ENCODE data around the gene SHISA6. TPM values are rescaled to one million over a fixed set of nuclear protein-coding genes. Genes with fewer than 3 reads are reported as not detected.

SHISA6 gene
- polyA plus RNA-seq, 1 experiment: not detected

DNA sequence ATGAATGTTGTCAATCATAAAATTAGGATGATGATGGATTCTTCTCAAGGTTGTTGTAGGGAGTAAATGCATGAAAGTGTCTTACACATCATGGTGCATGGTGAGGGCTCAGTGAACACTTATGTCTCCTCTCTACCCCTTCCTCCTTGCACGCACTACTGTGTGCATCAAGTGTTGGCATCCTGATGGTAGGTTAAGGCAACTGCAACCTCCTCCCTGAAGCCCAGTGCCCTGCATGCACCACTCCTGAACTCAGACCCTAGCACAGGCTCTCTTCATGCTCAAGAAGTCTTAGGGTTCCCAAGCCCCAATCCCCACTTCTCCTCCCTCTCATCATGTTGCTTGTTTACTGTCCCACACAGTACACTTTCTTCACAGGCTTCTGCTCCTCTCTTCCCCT, 251.5 kb downstream of the SHISA6 start:
- Histone ChIP-seq H3K27me3 (ENCODE audit: control insufficient read depth, insufficient read depth, low read length) (no peaks in the 10 kb centered on the region), H3K36me3 (ENCODE audit: control insufficient read depth, insufficient read depth, low read length) (no peaks in the 10 kb centered on the region), H3K4me3 (ENCODE audit: low read depth, low read length) (no peak overlapping the region)
- ChIA-PET CTCF (no interaction called here), POLR2A (no interaction called here)
- no peak for TF ChIP-seq CTCF (IDR thresholded peaks at IDR 0.05; ENCODE audit: insufficient read depth, low read depth, low read length)
- DNase-seq (ENCODE audit: low read depth): no peak

GRCh38 chr17:11493936-11494335, 252.9 kb downstream of the SHISA6 start:
- ChIA-PET POLR2A (no interaction called here), CTCF (no interaction called here)
- Histone ChIP-seq H3K36me3 (ENCODE audit: control insufficient read depth, insufficient read depth, low read length) (no peaks in the 10 kb centered on the region), H3K27me3 (ENCODE audit: control insufficient read depth, insufficient read depth, low read length) (no peaks in the 10 kb centered on the region), H3K4me3 (ENCODE audit: low read depth, low read length) (no peak overlapping the region)
- TF ChIP-seq CTCF (IDR thresholded peaks at IDR 0.05; ENCODE audit: insufficient read depth, low read depth, low read length): no peak
- no peak for DNase-seq (ENCODE audit: low read depth)

DNA sequence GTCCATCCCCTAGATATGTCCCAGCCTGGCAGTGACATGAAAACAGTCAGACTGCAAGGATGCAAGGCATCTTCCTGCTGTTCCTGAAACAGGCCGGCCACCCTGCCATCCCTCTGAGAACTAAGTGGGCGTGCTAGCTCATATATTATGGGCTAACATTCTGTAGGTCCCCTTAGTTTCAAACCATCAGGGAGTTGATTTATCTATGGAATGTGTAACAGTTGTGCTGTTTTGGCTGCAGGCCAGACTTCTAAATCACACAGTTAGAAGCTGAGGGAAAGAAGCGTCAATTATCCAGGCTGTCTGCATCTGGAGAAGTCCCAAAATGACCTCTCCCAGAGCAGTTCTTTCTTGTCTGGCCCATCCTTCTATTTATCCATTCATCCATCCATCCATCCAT, 254.6 kb downstream of the SHISA6 start:
- H3K36me3 ChIP-seq (ENCODE audit: control insufficient read depth, insufficient read depth, low read length): no peaks in the 10 kb centered on the region
- H3K27me3 ChIP-seq (ENCODE audit: control insufficient read depth, insufficient read depth, low read length): no peaks in the 10 kb centered on the region
- no peak overlapping the region for H3K4me3 ChIP-seq (ENCODE audit: low read depth, low read length)
- no peak for TF ChIP-seq CTCF (IDR thresholded peaks at IDR 0.05; ENCODE audit: insufficient read depth, low read depth, low read length)
- no peak for DNase-seq (ENCODE audit: low read depth)
- CTCF ChIA-PET: no interaction called here
- POLR2A ChIA-PET: no interaction called here

- TF ChIP-seq CTCF (IDR thresholded peaks at IDR 0.05; ENCODE audit: insufficient read depth, low read depth, low read length): no peak
- Histone ChIP-seq H3K36me3 (ENCODE audit: control insufficient read depth, insufficient read depth, low read length) (no peaks in the 10 kb centered on the region), H3K4me3 (ENCODE audit: low read depth, low read length) (no peak overlapping the region), H3K27me3 (ENCODE audit: control insufficient read depth, insufficient read depth, low read length) (no peaks in the 10 kb centered on the region)
- POLR2A ChIA-PET: no interaction called here
- CTCF ChIA-PET: no interaction called here
- no peak for DNase-seq (ENCODE audit: low read depth)
Measured at GRCh38 chr17:11499881-11500280, 258.9 kb downstream of the SHISA6 start.

GRCh38 chr17:11503308-11504035, 262.5 kb downstream of the SHISA6 start:
- no peaks in the 10 kb centered on the region for H3K36me3 ChIP-seq (ENCODE audit: control insufficient read depth, insufficient read depth, low read length)
- no peak for TF ChIP-seq CTCF (IDR thresholded peaks at IDR 0.05; ENCODE audit: insufficient read depth, low read depth, low read length)
- CTCF ChIA-PET: no interaction called here
- H3K27me3 ChIP-seq (ENCODE audit: control insufficient read depth, insufficient read depth, low read length): no peaks in the 10 kb centered on the region
- no peak overlapping the region for H3K4me3 ChIP-seq (ENCODE audit: low read depth, low read length)
- POLR2A ChIA-PET: no interaction called here
- no peak for DNase-seq (ENCODE audit: low read depth)
